Stimulated activated naive CD4-positive, alpha-beta T cell treated with Interleukin-2 at 50 U/mL for 16 hours (primary cell): ENCODE results near the gene GPX4.

Experiments used
- DNase-seq: peaks from one replicate; lab custom pipeline; 2025; lab: John Stamatoyannopoulos, UW

Gene GPX4

DNA sequence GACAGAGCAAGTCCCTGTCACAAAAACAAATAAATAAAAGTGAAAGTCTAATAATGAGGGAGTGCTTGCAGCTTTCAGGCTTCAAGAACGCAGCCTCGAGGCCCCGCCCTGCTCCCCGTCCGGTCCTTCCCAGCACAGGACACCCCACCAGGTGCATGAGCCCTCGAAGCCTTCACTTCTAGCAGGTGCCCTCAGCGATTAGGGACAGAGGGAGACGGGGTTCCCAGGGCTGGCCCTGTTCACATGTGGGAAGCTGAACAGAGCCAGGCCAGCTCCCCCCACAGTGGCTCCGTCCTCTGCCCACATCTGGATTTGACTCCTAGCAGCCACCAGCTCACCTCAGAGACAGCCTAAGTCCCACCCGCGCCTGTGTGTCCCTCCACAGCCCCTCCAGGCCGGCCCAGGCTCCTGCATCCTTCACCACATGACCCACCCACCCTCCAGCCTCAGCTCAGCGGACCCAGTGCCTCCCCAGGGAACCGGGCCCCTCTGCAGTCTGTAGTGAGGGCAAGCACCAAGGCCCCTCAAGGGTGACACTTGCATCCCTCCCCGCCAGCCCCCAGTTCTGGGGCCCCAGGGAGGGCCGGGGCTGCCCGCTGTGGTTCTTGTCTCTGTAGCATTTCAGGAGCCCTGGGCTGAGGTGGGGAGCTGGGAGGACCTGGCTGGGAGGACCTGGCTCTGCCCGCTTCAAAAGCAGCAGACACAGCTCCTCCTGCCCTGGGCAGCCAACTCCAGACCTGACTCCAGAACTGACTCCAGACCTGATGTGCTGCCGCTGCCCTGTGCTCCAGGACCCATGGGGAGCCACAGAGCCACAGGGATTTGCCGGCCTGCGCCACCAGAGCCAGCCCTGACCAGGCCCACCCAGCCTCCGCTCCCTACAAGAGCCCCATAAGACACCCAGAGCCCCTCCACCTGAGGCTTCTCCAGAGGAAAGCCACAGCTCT is 27.2 kb downstream of the GPX4 start:
- peak; percentile 60 for DNase-seq

DNA sequence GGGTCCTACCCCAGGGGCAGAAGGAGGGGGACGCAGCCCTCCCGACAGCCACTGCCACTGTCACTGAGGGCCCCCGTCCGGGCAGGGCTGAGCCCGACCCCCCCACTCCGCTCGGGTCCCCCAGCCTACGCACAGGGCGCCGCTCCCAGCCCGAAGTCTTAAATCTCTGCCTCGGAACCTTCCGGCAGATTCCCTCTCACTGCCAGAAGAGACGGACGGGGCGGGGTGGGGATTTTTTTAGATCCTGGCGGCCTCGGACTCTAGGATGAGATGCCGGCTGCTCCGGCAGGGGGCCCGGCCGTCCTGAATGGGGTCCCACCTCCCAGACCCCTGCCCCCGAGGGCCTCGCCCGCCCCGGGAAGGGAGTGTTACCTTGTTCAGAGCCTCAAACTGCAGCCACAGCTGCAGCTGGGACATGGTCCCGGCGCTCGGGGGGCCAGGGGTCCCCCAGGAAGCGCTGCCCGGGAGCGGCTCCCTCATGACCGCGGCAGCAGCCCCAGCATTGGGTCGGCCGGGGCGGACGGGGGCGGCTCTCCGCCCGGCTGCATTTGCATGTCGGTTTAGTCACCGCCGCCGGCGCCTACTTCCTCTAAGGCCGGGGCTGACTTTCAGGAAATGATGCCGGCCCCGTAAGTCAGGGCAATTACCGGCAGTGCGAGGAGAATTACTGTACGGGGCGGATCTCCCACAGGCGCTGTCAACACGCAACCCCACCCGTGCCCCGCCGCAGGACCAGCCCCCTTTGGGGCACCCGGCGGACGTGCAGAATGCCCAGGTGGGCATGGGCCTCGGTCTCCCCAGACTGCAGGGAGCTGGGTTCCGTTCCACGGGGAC is 28.1 kb downstream of the GPX4 start:
- peak; percentile 91 for DNase-seq

DNA sequence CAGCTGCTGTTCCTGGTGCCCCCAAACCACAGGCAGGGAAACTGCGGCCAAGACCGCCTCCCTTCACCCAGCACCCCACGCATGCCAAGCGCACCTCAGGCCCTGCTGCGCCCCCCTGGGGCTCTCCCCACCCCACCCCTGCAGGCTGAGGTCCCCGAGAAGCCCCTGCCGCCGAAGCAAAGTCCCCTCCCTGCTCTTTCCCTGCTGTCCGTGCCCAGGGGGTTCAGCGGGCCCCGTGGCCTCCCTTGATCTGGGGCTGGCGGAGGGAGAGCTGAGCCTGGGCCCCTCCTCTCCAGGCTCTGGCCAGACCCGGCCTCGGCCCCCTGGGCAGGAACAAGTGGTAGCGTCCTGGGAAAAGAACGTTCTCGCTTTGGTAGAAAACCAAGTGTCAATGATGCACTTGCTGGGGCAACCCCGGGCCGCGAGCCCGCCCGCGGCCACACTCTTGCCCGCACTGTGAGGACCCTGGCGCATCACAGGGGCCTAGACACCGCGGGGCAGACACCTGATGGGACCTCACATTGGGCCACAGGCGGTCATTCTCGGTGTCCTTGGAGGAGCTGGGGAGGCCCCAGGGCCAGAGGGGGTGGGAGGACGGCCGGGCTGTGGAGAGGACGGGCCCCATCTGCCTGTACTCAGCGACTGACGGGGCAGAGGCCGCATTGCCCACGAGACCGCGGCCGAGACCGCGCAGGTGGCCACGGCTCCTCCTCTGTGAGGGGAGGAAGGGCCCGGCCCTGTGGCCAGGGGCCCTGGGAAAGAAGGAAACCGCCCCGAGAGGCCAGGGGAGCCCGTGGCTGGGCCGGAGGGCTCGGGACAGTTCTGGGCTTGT is 29.0 kb downstream of the GPX4 start:
- peak; percentile 38 for DNase-seq

DNA sequence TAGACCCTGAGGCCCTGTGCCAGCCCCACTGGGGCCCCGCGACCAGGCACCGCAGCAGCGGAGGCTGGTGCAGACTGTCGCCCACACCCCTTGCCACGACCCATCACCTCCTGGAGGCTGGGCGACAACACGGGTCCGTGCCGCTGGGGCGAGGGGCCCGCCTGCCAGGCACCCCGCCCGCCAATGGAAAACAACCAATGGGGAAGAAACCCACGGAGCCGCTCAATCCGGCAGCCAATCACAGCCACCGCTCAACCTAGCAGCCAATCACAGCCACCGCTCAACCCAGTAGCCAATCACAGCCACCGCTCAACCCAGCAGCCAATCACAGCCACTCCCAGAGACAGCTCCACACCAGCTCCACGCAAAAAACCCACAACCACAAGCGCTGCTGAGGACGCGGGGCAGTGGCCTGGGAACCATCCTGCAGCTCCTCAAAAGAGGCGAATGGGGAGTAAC is 29.7 kb downstream of the GPX4 start:
- peak; percentile 90 for DNase-seq

DNA sequence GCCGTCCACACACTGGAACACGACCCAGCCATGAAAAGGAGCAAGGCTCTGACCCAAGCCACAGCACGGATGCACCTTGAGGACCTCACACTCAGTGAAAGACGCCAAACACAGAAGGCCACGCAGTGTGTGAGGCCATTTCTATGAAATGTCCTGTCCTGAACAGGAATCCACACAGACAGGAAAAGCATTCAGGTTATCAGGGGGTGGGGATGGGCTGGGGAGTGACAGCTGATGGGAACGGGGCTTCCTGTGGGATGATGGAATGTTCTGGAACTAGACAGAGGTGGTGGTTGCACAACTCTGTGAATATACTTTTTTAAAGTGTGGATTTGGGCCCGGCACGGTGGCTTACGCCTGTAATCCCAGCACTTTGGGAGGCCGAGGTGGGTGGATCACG is 30.6 kb downstream of the GPX4 start:
- no peak for DNase-seq

DNA sequence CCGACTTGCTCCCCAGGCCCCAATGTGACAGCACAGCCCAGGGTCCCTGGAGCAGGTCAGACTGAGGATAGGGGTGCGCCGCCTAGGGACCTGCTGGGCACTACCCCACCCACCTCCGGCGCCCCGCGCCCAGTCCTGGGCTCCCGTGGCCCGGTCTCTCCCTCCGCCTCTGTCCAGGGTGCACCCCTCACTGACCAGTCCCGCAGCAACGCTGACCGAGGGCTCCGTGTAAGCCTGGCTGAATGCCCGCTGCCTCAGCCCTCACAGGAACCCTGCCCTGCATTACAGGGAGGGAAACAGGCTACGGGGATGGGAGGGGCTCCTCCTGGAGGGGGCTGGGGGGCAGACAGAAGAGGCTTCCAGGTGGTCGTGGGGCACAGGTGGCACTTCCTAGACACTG is 31.7 kb downstream of the GPX4 start:
- DNase-seq, result no peak

DNA sequence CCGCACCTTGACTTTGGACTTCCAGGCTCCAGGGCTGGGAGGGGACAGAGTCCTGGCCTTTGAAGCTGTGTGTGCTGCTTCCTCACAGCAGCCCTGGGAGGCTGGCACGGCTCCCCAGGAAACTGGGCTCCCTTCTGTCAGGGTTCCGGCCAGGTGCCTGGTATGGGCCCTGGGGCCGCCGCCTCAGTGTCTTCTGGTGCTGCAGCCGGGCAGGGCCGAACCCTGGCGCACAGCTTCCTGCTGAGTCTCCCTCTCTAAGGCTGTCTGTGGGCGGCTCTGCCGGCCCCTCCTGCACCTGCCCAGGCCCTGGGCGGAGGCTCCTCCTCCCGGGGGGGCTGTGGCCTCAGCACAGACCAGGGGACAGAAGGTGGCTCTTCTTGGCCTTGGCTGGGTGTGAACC is 32.4 kb downstream of the GPX4 start:
- no peak for DNase-seq

DNA sequence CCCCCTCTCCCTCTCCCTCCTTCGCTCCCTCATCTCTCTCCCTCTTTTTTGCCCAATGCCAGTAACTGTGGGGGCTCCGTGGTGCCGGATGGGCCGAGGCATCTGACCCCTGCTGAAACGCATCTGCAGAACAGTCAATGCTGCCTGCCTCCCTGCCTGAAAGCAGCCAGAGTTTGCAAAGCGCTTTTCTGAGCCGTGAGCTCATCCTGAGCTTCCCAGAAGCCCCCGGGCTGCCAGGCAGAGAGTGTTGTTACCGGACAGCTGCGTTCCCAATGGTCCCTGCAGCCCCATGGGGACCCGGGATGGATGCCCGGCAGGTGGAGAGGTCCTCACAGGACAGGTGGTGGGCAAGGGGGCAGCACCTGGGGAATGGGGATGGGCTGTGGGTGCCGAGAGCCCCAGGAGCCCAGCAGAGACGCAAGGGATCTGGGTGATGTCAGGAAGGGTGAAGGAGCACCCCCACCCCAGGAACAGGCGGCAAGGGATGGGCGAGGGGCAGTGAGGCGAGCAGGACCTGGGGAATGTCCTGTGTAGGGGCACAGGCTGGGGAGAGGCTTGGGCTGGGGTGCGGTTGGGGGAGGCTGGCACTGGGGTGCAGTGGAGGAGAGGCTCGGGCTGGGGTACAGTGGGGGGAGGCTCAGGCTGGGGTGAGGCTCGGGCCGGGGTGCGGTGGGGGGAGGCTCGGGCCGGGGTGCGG is 33.0 kb downstream of the GPX4 start:
- DNase-seq, result no peak

DNA sequence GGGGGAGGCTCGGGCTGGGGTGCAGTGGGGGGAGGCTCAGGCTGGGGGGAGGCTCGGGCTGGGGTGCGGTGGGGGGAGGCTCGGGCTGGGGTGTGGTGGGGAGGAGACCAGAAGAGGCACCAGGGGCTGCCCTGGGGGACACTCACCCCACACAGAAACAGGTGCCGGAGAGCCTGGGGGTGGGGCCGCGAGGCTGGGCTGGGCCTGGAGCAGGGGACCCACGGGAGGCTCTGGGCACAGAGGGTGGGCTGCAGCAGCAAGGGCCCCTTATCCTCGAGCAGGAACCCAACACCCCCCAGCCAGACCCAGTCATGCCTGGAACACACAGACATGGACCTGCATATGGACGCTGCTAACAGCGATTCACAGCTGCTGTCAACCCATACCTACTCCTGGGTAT is 34.3 kb downstream of the GPX4 start:
- no peak for DNase-seq

DNA sequence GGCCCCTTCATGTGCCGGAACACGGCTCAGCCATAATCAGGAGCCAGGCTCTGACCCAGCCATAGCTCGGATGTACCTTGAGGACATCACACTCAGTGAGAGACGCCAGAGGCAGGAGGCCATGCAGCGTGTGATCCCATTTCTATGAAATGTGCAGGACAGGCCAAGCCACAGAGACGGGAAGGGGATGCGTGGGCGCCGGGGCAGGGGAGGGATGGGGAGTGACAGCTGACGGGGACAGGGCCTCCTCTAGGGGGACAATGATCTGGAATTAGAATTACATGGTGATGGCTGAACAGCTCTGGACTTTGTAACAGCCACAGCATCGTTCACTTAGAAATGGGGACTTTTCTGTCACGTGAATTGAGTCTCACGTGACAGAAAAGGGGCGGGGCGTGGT is 35.3 kb downstream of the GPX4 start:
- DNase-seq, result no peak

DNA sequence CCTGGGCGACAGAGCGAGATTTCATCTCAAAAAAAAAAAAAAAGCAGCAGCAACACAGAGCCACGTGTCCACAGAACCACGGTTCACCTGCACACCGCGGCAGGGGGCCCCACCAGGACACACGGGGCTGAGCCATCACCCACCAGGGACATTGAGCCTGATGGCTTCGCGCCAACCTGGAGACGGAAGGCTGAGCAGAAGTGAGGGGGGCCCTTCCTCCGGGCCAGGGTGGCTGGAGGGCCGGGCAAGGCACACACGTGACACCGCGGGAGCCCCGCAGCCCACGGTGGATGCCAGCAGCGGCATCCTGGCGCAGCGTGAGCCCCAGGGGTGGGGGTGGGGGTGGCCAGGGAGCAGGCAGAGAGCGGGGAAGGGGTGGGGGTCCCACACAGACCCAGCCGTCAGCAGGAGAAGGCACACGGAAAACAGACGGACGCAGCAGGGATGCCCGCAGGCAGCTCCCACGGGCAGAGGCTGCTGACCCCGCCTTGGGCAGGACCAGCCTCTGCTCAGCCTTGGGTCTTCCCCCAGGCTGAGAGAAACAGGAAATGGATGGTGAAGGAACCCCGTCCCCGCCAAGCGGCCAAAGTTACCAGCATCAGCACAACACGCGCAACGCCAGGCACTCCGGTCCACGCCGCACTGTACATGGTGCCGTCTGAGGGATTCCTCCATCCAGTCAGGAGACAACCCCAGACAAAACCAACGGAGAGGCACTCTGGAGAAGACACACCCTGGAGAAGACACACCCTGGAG is 36.7 kb downstream of the GPX4 start:
- DNase-seq, result no peak

DNA sequence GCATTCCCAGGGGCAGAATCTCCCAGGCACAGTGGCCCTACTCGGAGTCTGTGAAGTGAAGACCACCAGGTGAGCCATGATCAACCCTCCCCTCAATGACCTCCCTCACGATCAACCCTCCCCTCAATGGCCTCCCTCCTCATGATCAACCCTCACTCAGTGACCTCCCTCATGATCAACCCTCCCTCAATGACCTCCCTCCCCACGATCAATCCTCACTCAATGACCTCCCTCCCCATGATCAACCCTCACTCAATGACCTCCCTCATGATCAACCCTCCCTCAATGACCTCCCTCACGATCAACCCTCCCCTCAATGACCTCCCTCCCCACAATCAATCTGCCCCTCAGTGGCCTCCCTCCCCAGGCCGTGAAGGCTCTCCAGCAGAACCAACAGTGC is 38.1 kb downstream of the GPX4 start:
- no peak for DNase-seq

DNA sequence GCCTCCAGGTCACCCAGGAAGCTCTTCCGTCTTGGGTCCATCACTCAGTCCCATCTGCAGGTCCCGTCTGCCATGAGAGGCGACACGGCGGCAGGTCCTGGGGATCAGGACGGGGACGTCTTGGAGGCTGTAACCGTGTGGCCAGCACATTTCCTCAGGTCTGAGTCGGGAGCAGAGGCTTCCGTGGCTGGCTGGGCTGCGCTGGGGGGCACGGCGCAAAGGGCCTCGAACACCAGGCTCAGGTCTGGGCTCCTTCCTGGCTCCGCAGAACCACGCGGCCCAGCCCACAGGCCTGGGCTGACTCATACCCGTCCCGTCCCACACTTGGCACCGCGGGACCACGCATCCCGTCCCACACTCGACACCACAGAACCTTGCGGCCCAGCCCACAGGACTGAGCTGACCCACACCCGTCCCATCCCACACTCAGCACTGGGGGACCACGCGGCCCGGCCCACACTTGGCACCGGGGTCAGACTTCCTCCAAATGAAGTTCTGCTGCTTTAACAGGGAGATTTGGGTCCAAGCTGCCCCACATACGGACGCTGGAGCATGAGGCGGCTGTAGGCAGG is 40.1 kb downstream of the GPX4 start:
- no peak for DNase-seq

DNA sequence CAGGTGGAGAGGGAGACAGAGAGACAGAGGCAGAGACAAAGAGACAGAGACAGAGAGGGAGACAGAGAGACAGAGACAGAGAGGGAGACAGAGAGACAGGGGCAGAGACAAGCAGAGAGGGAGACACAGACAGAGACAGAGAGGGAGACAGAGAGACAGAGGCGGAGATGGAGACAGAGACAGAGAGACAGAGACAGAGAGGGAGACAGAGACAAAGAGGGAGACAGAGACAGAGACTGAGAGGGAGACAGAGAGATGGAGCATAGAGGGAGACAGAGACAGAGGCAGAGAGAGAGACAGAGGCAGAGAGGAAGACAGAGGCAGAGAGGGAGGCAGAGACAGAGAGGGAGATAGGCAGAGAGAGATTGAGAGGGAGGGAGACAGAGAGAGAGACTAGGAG is 40.9 kb downstream of the GPX4 start:
- DNase-seq, result no peak

DNA sequence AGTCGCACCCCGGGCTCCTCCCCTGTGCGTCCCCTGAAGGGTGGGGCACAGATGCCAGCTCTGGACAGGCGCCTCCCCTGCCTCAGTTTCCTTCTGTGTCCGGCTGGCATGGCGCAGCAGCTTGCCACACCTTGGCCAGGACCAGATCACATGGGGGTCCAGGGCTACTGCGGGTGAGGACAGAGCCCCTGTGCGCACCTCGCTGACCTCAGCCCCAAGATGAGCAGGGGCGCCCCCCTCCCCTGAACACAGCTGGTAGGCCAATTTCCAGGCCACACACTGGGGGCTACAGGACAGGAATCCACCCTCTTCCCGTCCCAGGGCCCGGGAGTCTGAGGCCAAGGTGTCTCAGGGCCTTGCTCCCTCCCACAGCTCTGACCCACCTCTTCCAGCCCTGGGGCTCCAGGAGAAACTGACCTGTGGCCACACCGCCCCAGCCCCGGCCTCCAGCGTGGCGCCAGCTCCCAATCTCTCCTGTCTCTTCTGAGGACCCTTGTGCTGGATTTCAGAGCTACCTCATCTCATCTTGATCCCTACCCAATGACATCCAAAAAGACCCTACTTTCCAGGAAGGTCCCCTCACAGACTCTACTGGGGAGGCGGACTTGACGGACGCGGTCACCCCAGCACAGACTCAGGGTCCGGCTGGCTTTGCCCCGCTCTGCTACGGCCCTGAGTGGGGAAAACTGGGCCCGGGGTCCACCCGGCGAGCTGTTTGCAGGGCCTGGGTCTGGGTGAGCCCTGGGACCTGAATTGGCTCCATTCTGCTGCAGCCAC is 42.0 kb downstream of the GPX4 start:
- no peak for DNase-seq

DNA sequence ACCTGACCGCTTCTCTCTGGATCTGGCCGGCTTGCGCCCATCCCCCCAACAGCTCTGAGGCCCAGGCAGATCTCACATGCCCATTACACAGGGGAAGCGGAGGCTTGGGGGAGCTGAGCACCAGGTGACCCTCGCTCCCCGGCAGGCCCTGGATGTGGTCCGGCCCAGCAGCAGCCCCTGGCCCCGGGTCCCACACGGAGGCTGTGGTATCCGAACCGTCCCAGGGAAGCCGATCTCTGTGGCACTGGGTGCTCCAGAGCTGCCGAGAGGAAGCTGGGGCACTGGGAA is 42.6 kb downstream of the GPX4 start:
- no peak for DNase-seq

DNA sequence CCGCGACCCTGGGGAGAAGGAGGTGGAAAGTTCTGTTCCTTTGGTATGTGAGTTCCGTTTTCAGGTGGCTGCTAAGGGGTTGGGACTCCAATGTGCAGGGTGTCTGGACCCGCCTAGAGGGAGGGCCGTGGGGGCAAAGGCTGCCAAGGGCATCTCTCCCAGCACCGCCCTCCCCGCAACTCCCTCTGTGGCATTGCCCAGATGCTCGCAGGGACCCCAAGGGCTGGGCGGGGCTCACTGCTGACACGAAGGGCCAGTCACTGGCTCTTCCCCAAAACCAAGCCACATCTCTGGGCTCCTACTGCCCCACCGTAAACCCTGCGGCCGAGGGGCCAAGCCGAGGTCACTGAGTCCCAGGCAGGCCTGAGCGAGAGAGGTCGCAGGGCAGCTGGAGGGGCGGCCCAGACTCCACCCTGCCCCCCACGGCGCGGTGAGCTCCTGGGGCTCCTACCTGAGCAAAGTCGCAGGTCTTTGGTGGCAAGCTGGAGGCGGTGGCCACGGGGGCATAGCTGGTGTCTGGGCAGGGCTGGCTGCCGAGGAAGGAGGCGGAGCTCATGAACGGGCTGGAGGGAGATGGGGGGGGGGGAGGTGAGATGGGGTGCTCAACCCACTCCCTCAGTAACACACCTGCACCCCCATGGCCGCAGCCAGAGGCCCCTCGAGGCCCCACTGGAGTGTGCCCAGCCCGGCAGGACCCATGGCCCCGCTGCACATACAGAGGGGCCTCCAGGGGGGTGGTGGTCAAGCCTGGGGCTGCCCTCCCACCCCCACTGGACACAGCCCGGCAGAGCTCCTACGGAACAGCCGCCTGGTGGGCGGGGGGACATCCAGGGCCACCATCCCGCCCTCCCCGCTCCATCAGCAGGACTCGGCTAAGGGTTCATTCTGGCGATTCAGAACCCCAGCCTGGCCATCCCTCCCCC is 43.3 kb downstream of the GPX4 start:
- no peak for DNase-seq

DNA sequence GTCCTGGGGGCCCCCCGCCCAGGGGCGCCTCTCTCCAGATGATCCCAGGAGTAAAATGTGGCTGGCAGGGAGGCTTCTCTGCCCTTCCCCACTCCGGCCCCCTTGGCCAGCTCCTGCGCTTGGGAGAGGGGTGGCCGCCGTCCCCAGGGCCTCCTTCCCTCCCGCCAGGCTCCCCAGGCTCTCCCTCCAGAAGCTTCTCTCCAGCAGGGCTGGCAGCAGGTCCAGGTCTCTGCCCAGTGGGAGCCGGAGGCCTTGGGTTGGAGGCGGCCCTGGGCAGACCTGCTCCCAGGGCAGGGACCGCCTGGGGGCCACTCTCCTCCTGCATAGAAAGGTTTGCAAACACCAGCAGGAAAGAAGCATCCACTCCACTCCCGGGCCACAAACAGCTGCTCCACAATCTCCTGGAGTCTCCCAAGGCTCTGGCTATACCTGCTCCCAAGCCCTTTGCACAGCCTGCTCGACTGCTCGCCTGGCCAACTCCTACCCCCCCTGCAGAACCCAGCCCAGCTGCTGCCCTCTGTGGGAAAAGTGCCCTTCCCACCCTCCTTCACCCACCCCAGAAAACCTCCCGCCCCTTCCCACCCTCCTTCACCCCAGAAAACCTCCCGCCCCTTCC is 44.2 kb downstream of the GPX4 start:
- DNase-seq, result no peak
